Ovary (tissue), 3 donors: ENCODE measurements around the gene PSMG4.

Source experiments
- EP300 ChIP-seq: sonication (generic); formaldehyde crosslinking; IDR thresholded peaks from one replicate; pipeline ENCODE4 v1.6.1; 2017; ENCODE audit warnings: antibody characterized with exemption
- POLR2A ChIP-seq: fragments of 450-650 bp; IDR thresholded peaks from one replicate; pipeline ENCODE4 v1.6.1; 2017; ENCODE audit warnings: antibody characterized with exemption, mild to moderate bottlenecking, moderate library complexity
- TF ChIP-seq, protein P1 (sequence below), 3 donors: fragments of 450-650 bp in 2 of 3; fragments of 200-600 bp in 1 of 3; IDR thresholded peaks; one replicate each; pipeline versions ENCODE4 v1.5.1 to v1.8.0; 2016 to 2022; ENCODE audit warnings: antibody characterized with exemption in 3 of 3, mild to moderate bottlenecking in 1 of 3
- donor health status: DM: no; HTN: no; CAD: no.

DNA sequence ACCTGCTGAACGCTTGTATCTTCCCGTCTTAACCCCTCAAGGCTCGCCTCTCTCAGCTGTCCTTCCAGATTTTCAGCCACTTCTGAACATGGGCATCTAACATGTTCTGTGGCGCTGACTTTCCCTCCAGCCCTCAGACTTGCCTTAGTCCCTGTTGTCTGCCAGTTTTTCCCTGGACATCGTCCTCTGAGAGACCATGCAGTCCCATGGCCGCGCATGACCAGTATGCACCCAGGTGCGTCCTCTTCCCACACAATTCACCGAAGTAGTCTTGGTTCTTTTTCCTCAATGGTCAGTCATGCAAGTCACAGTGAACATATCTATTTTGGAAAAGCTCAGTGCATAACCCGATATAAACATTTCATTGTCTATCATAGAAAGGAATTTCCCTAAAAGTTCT lies 40.5 kb upstream of the PSMG4 start:
- TF ChIP-seq, protein P1, sequence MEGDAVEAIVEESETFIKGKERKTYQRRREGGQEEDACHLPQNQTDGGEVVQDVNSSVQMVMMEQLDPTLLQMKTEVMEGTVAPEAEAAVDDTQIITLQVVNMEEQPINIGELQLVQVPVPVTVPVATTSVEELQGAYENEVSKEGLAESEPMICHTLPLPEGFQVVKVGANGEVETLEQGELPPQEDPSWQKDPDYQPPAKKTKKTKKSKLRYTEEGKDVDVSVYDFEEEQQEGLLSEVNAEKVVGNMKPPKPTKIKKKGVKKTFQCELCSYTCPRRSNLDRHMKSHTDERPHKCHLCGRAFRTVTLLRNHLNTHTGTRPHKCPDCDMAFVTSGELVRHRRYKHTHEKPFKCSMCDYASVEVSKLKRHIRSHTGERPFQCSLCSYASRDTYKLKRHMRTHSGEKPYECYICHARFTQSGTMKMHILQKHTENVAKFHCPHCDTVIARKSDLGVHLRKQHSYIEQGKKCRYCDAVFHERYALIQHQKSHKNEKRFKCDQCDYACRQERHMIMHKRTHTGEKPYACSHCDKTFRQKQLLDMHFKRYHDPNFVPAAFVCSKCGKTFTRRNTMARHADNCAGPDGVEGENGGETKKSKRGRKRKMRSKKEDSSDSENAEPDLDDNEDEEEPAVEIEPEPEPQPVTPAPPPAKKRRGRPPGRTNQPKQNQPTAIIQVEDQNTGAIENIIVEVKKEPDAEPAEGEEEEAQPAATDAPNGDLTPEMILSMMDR (IDR thresholded peaks at IDR 0.05): no peak
- no peak for TF ChIP-seq POLR2A
- no peak for TF ChIP-seq EP300
